Measurements from ENCODE around the gene FAM135A. TPM values are rescaled to one million over a fixed set of nuclear protein-coding genes. Genes with fewer than 3 reads are reported as not detected.

FAM135A gene
- total RNA-seq, 2 experiments from 2014 or later = 7.5 to 7.9 TPM

GRCh38 chr6:70507161-70507560 lies 93.9 kb downstream of the FAM135A start:
- DNase-seq (no peak), ATAC-seq (ENCODE audit: low read depth) (no peak)
- peaks cover 28% of the 10 kb centered on the region for H3K36me3 Mint-ChIP-seq
- H3K27ac Mint-ChIP-seq = no peak overlapping the region
- H3K27me3 Mint-ChIP-seq = no peaks in the 10 kb centered on the region
- peaks cover 5% of the 10 kb centered on the region for H3K9me3 Mint-ChIP-seq
- H3K4me3 Mint-ChIP-seq = no peak overlapping the region
- no peaks in the 10 kb centered on the region for H3K4me1 Mint-ChIP-seq
- POLR2A ChIA-PET = no interaction called here

DNA sequence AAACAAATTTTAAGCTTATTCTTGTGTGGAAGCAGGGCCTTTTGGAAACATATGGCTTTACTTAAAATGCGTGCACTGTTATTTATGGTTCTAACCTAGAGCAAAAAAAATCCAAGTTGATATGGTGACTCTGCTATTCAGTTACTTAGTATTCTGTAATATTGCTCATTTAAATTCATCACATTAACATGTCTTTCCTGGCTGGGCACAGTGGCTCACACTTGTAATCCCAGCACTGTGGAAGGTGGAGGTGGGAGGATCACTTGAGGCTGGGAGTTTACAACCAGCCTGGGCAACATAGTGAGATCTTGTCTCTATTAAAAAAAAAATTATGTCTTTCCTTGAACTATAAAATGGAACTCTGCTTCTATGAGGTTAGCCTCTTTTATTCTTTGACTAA lies 95.6 kb downstream of the FAM135A start:
- no peak overlapping the region for H3K4me3 Mint-ChIP-seq
- POLR2A ChIA-PET = no interaction called here
- DNase-seq (no peak), ATAC-seq (ENCODE audit: low read depth) (no peak)
- no peaks in the 10 kb centered on the region for H3K27me3 Mint-ChIP-seq
- H3K4me1 Mint-ChIP-seq = no peaks in the 10 kb centered on the region
- peaks cover 2% of the 10 kb centered on the region for H3K9me3 Mint-ChIP-seq
- peaks cover 17% of the 10 kb centered on the region for H3K36me3 Mint-ChIP-seq
- no peak overlapping the region for H3K27ac Mint-ChIP-seq

- Mint-ChIP-seq H3K9me3 (no peaks in the 10 kb centered on the region), H3K36me3 (peaks cover 6% of the 10 kb centered on the region), H3K27ac (no peak overlapping the region), H3K4me3 (no peak overlapping the region), H3K27me3 (no peaks in the 10 kb centered on the region), H3K4me1 (no peaks in the 10 kb centered on the region)
- POLR2A ChIA-PET = no interaction called here
- DNase-seq = no peak
- no peak for ATAC-seq (ENCODE audit: low read depth)
These were observed 97.3 kb downstream of the FAM135A start for GRCh38 chr6:70510600-70510999.

GRCh38 chr6:70518723-70519122 lies 105.4 kb downstream of the FAM135A start:
- DNase-seq (no peak), ATAC-seq (ENCODE audit: low read depth) (no peak)
- no peak overlapping the region for H3K4me3 Mint-ChIP-seq
- POLR2A ChIA-PET = no interaction called here
- no peak overlapping the region for H3K27ac Mint-ChIP-seq
- H3K27me3 Mint-ChIP-seq = no peaks in the 10 kb centered on the region
- peaks cover 1% of the 10 kb centered on the region for H3K36me3 Mint-ChIP-seq
- peaks cover 6% of the 10 kb centered on the region for H3K4me1 Mint-ChIP-seq
- H3K9me3 Mint-ChIP-seq = no peaks in the 10 kb centered on the region

DNA sequence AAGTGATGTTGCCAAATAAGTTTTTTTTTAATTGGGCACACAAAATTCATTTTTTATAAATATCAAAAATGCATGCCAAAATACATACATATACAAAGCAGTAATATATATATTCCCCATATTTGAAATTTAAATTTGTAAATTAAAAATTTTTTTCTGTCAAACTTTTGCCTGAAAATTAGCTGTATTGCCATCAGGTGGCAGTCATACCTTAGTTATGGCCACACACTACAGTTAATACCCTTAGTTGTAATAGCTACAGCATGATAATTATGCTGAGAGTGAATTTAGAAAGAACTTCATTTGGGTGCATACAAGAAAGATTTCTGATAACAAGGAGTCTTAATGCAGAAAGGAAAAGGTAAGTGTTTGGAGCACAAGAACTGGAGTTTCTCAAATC lies 107.3 kb downstream of the FAM135A start:
- H3K4me3 Mint-ChIP-seq = no peak overlapping the region
- H3K4me1 Mint-ChIP-seq = peaks cover 6% of the 10 kb centered on the region
- POLR2A ChIA-PET = no interaction called here
- ATAC-seq (ENCODE audit: low read depth) = no peak
- H3K9me3 Mint-ChIP-seq = no peaks in the 10 kb centered on the region
- peaks cover 1% of the 10 kb centered on the region for H3K36me3 Mint-ChIP-seq
- no peaks in the 10 kb centered on the region for H3K27me3 Mint-ChIP-seq
- no peak overlapping the region for H3K27ac Mint-ChIP-seq
- DNase-seq = no peak

GRCh38 chr6:70524721-70525286 lies 111.5 kb downstream of the FAM135A start:
- no peak for DNase-seq
- POLR2A ChIA-PET = no interaction called here
- H3K27ac Mint-ChIP-seq = no peak overlapping the region
- H3K4me1 Mint-ChIP-seq = peaks cover 3% of the 10 kb centered on the region
- no peaks in the 10 kb centered on the region for H3K27me3 Mint-ChIP-seq
- peaks cover 4% of the 10 kb centered on the region for H3K36me3 Mint-ChIP-seq
- no peak for ATAC-seq (ENCODE audit: low read depth)
- no peaks in the 10 kb centered on the region for H3K9me3 Mint-ChIP-seq
- H3K4me3 Mint-ChIP-seq = no peak overlapping the region

GRCh38 chr6:70527071-70527737 lies 113.9 kb downstream of the FAM135A start:
- Mint-ChIP-seq H3K9me3 (no peaks in the 10 kb centered on the region), H3K27me3 (no peaks in the 10 kb centered on the region), H3K4me1 (peaks cover 3% of the 10 kb centered on the region), H3K36me3 (peaks cover 4% of the 10 kb centered on the region), H3K27ac (no peak overlapping the region), H3K4me3 (no peak overlapping the region)
- DNase-seq (no peak), ATAC-seq (ENCODE audit: low read depth) (no peak)
- POLR2A ChIA-PET = interaction anchor here (0.6 kb wide), 1 partner anchor 94 kb away, joined by 4 read pairs; no protein-coding TSS in a partner anchor

DNA sequence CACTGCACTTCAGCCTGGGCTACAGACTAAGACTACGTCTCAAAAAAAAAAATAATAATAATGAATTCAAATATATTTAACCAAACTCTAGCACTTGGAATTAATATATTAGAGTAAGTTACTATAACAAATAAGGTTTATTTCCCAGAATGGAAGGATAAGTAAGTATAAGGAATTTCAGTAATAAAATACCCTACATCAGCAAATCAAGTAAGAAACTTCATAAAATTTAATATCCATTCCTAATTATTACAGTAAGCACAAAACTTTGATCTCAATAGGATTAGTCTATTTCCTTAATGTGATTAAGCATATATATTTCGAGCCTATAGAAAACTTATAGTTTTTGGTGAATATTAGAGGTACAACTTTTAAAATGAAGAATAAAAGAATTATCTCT lies 116.7 kb downstream of the FAM135A start:
- Mint-ChIP-seq H3K36me3 (peaks cover 2% of the 10 kb centered on the region), H3K27me3 (no peaks in the 10 kb centered on the region), H3K4me1 (peaks cover 3% of the 10 kb centered on the region), H3K9me3 (no peaks in the 10 kb centered on the region), H3K27ac (no peak overlapping the region), H3K4me3 (no peak overlapping the region)
- DNase-seq (no peak), ATAC-seq (ENCODE audit: low read depth) (no peak)
- POLR2A ChIA-PET = no interaction called here

DNA sequence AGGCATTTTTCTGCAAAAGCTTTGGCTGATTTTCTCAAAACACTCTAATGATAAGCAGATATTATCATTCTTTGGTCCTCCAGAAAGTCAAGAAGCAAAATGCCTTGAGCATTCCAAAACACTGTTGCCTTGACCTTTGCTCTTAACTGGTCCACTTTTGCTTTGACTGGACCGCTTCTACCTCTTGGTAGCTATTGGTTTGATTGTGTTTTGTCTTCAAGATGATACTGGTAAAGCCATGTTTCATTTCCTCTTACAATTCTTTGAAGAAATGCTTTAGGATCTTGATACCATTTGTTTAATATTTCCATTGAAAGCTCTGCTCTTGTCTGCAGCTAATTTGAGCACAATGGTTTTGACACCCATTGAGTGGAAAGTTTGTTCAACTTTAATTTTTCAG lies 117.8 kb downstream of the FAM135A start:
- no peaks in the 10 kb centered on the region for H3K27me3 Mint-ChIP-seq
- no peak overlapping the region for H3K4me3 Mint-ChIP-seq
- POLR2A ChIA-PET = no interaction called here
- H3K9me3 Mint-ChIP-seq = no peaks in the 10 kb centered on the region
- no peak overlapping the region for H3K27ac Mint-ChIP-seq
- DNase-seq (no peak), ATAC-seq (ENCODE audit: low read depth) (no peak)
- peaks cover 2% of the 10 kb centered on the region for H3K36me3 Mint-ChIP-seq
- H3K4me1 Mint-ChIP-seq = peaks cover 1% of the 10 kb centered on the region

GRCh38 chr6:70537266-70537665 lies 124.0 kb downstream of the FAM135A start:
- H3K9me3 Mint-ChIP-seq = no peaks in the 10 kb centered on the region

GRCh38 chr6:70538376-70538775 lies 125.1 kb downstream of the FAM135A start:
- POLR2A ChIA-PET = no interaction called here
- Mint-ChIP-seq H3K9me3 (no peaks in the 10 kb centered on the region), H3K36me3 (no peaks in the 10 kb centered on the region), H3K4me3 (no peak overlapping the region), H3K4me1 (peaks cover 2% of the 10 kb centered on the region), H3K27me3 (no peaks in the 10 kb centered on the region), H3K27ac (no peak overlapping the region)
- DNase-seq (no peak), ATAC-seq (ENCODE audit: low read depth) (no peak)

More at GRCh38 chr6:70537266-70537665, 124.0 kb downstream of the FAM135A start:
- Mint-ChIP-seq H3K4me3 (no peak overlapping the region), H3K36me3 (no peaks in the 10 kb centered on the region), H3K27me3 (no peaks in the 10 kb centered on the region), H3K27ac (no peak overlapping the region), H3K4me1 (peaks cover 2% of the 10 kb centered on the region)
- no peak for ATAC-seq (ENCODE audit: low read depth)
- POLR2A ChIA-PET = no interaction called here
- no peak for DNase-seq

DNA sequence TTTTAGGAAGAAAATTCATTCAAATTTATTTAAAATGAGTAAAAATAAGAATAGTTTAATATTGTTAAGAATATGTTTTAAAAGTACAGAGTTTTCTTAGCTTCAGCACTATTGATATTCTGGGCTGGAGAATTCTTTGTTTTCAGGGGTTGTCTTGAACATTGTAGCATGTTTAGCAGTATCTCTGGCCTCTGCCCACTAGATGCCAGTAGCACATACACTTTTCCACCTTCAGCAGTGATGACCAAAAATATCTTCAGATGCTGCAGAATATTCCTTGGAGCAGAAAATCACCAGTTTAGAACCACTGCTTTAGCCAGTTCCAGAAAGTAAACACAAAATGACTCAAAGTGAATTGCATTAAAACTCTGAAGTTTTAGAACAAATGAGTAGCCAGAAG lies 134.0 kb downstream of the FAM135A start:
- no peaks in the 10 kb centered on the region for H3K4me1 Mint-ChIP-seq
- no peak for DNase-seq

GRCh38 chr6:70547905-70548304 lies 134.6 kb downstream of the FAM135A start:
- POLR2A ChIA-PET = interaction anchor here (1.1 kb wide), 1 partner anchor 17 kb away, joined by 3 read pairs; no protein-coding TSS in a partner anchor
- no peak overlapping the region for H3K27ac Mint-ChIP-seq
- no peaks in the 10 kb centered on the region for H3K4me1 Mint-ChIP-seq
- H3K4me3 Mint-ChIP-seq = no peak overlapping the region
- DNase-seq (no peak), ATAC-seq (ENCODE audit: low read depth) (no peak)
- no peaks in the 10 kb centered on the region for H3K27me3 Mint-ChIP-seq
- H3K9me3 Mint-ChIP-seq = no peaks in the 10 kb centered on the region
- H3K36me3 Mint-ChIP-seq = no peaks in the 10 kb centered on the region

More for the DNA sequence above, 134.0 kb downstream of the FAM135A start:
- no peak overlapping the region for H3K27ac Mint-ChIP-seq
- POLR2A ChIA-PET = interaction anchor here (1.1 kb wide), 1 partner anchor 17 kb away, joined by 3 read pairs; no protein-coding TSS in a partner anchor
- H3K27me3 Mint-ChIP-seq = no peaks in the 10 kb centered on the region
- peak; percentile 50 for ATAC-seq (ENCODE audit: low read depth)
- H3K4me3 Mint-ChIP-seq = no peak overlapping the region
- no peaks in the 10 kb centered on the region for H3K36me3 Mint-ChIP-seq
- no peaks in the 10 kb centered on the region for H3K9me3 Mint-ChIP-seq

GRCh38 chr6:70549327-70549726 lies 136.0 kb downstream of the FAM135A start:
- ATAC-seq (ENCODE audit: low read depth) (no peak), DNase-seq (no peak)
- Mint-ChIP-seq H3K9me3 (no peaks in the 10 kb centered on the region), H3K27ac (no peak overlapping the region), H3K4me3 (no peak overlapping the region), H3K4me1 (no peaks in the 10 kb centered on the region), H3K36me3 (no peaks in the 10 kb centered on the region), H3K27me3 (no peaks in the 10 kb centered on the region)
- POLR2A ChIA-PET = no interaction called here

Measured in activated naive CD8-positive, alpha-beta T cell treated with anti-CD3 and anti-CD28 coated beads, Interleukin-2, amount 10 ng/mL, durations not matched to agents 7 days and 5 days (primary cell).